ENCODE data around the gene TRIM44. TPM values are rescaled to one million over a fixed set of nuclear protein-coding genes. Genes with fewer than 3 reads are reported as not detected.

Gene TRIM44
- total and polyA plus RNA-seq, 7 experiments from 2014 or later = 35.7 to 60.8 (median 58.6) TPM

DNA sequence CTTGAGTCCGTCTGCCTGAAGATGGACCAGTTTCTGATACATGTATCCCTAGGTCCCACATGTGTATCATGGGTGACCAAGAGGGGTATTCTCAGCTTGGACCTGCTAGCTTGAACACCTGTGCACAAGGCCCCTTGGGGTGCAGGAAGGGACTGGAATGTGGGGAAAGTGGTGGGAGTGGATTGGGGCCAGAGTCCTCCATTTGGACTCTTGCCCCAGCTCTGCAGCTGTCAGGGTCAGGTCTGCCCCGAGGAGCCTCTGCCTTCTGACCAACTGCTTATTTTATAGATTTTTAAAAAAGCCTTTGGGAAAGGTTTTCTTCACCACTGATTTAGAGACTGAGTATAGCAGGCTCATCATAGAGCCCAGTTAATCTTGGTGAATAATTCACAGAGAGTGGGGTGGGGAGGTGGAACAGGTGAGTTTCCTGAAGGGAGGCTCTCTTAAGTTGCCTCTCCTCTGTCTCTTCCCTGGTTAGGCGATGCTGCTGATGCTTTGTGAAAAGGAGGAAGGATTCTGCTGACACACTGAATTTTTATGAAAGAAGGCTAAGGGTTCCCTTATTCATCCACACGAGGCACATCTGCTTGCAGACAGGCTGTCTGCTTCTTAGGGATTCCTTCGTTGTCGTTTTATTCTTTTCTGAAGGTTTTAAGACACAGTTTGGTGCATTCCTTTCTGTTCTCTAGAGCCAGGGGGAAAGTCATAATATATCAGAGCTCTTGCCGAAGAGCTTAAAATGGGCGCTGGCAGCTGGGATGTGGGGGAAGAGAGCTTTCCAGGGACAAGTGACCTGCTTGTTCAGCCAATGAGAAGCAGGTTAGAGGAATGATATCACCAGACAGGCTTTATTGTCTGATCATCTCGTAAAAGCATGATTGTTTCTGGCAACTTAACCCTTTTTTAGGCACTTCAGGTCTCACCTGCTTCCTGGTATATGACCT, 19.9 kb downstream of the TRIM44 start:
- H3K9me3 Mint-ChIP-seq = peaks cover 0 to 4% (median 0%) of the 10 kb centered on the region in 11 donors
- POLR2A ChIA-PET = no interaction called here
- Histone ChIP-seq H3K27me3 (ENCODE audit: control insufficient read depth in 2 of 2, insufficient read depth in 2 of 2, low read length in 2 of 2) (no peaks in the 10 kb centered on the region), H3K4me1 (ENCODE audit: control insufficient read depth in 2 of 2, insufficient read depth in 2 of 2, low read length in 2 of 2) (peaks cover 0 to 5% of the 10 kb centered on the region in 2 donors), H3K4me3 (ENCODE audit: low read length) (no peak overlapping the region), H3K36me3 (ENCODE audit: control insufficient read depth in 2 of 3, insufficient read depth in 3 of 3, low read length in 3 of 3) (peaks cover 0 to 22% (median 8%) of the 10 kb centered on the region in 3 experiments), H3K27ac (ENCODE audit: low read depth, low read length) (no peak overlapping the region), H3K9me3 (ENCODE audit: control insufficient read depth in 2 of 3, low read length in 3 of 3) (no peaks in the 10 kb centered on the region)
- H3K27me3 Mint-ChIP-seq = no peaks in the 10 kb centered on the region
- peak overlapping the region in 4 of 10 donors; percentile 2 to 12 (median 6) for H3K4me3 Mint-ChIP-seq
- peak overlapping the region in 5 of 9 donors; percentile 4 to 83 (median 38) for H3K27ac Mint-ChIP-seq
- peaks cover 12 to 56% (median 29%) of the 10 kb centered on the region in 5 donors for H3K36me3 Mint-ChIP-seq
- DNase-seq (no peak), ATAC-seq (no peak)
- peaks cover 24 to 71% (median 66%) of the 10 kb centered on the region in 7 donors for H3K4me1 Mint-ChIP-seq
- intact Hi-C loops (cut with micrococcal nuclease) = no loop called here
- CTCF ChIA-PET = no interaction called here

GRCh38 chr11:35683728-35684339, 21.3 kb downstream of the TRIM44 start:
- peaks cover 0 to 24% (median 8%) of the 10 kb centered on the region in 3 experiments for H3K36me3 ChIP-seq (ENCODE audit: control insufficient read depth in 2 of 3, insufficient read depth in 3 of 3, low read length in 3 of 3)
- H3K4me3 ChIP-seq (ENCODE audit: low read length) = no peak overlapping the region
- ATAC-seq = peak; percentile 80
- intact Hi-C loops (cut with micrococcal nuclease) = no loop called here
- DNase-seq = no peak
- H3K27ac ChIP-seq (ENCODE audit: low read depth, low read length) = no peak overlapping the region
- Mint-ChIP-seq H3K27ac (no peak overlapping the region), H3K27me3 (no peaks in the 10 kb centered on the region), H3K4me3 (no peak overlapping the region), H3K4me1 (peaks cover 18 to 72% (median 67%) of the 10 kb centered on the region in 7 donors), H3K36me3 (peaks cover 8 to 64% (median 32%) of the 10 kb centered on the region in 5 donors), H3K9me3 (no peaks in the 10 kb centered on the region)
- peaks cover 0 to 5% of the 10 kb centered on the region in 2 donors for H3K4me1 ChIP-seq (ENCODE audit: control insufficient read depth in 2 of 2, insufficient read depth in 2 of 2, low read length in 2 of 2)
- ChIA-PET POLR2A (no interaction called here), CTCF (no interaction called here)
- no peaks in the 10 kb centered on the region for H3K27me3 ChIP-seq (ENCODE audit: control insufficient read depth in 2 of 2, insufficient read depth in 2 of 2, low read length in 2 of 2)
- no peaks in the 10 kb centered on the region for H3K9me3 ChIP-seq (ENCODE audit: control insufficient read depth in 2 of 3, low read length in 3 of 3)

- H3K4me1 Mint-ChIP-seq = peaks cover 0 to 47% (median 34%) of the 10 kb centered on the region in 7 donors
- DNase-seq (no peak), ATAC-seq (no peak)
- H3K27me3 Mint-ChIP-seq = no peaks in the 10 kb centered on the region
- peaks cover 10 to 64% (median 53%) of the 10 kb centered on the region in 5 donors for H3K36me3 Mint-ChIP-seq
- H3K4me3 Mint-ChIP-seq = no peak overlapping the region
- peaks cover 0 to 24% (median 8%) of the 10 kb centered on the region in 3 experiments for H3K36me3 ChIP-seq (ENCODE audit: control insufficient read depth in 2 of 3, insufficient read depth in 3 of 3, low read length in 3 of 3)
- no peaks in the 10 kb centered on the region for H3K27me3 ChIP-seq (ENCODE audit: control insufficient read depth in 2 of 2, insufficient read depth in 2 of 2, low read length in 2 of 2)
- H3K9me3 Mint-ChIP-seq = no peaks in the 10 kb centered on the region
- ChIA-PET CTCF (no interaction called here), POLR2A (no interaction called here)
- no peaks in the 10 kb centered on the region for H3K4me1 ChIP-seq (ENCODE audit: control insufficient read depth in 2 of 2, insufficient read depth in 2 of 2, low read length in 2 of 2)
- intact Hi-C loops (cut with micrococcal nuclease) = no loop called here
- no peak overlapping the region for H3K27ac Mint-ChIP-seq
- H3K4me3 ChIP-seq (ENCODE audit: low read length) = no peak overlapping the region
- H3K9me3 ChIP-seq (ENCODE audit: control insufficient read depth in 2 of 3, low read length in 3 of 3) = no peaks in the 10 kb centered on the region
- no peak overlapping the region for H3K27ac ChIP-seq (ENCODE audit: low read depth, low read length)
These were observed 25.4 kb downstream of the TRIM44 start for GRCh38 chr11:35688023-35688422.

- H3K4me1 Mint-ChIP-seq = peaks cover 0 to 38% (median 26%) of the 10 kb centered on the region in 7 donors
- no peaks in the 10 kb centered on the region for H3K9me3 ChIP-seq (ENCODE audit: control insufficient read depth in 2 of 3, low read length in 3 of 3)
- no peak overlapping the region for H3K4me3 ChIP-seq (ENCODE audit: low read length)
- no peaks in the 10 kb centered on the region for H3K27me3 ChIP-seq (ENCODE audit: control insufficient read depth in 2 of 2, insufficient read depth in 2 of 2, low read length in 2 of 2)
- peaks cover 13 to 74% (median 64%) of the 10 kb centered on the region in 5 donors for H3K36me3 Mint-ChIP-seq
- POLR2A ChIA-PET = no interaction called here
- no peak for DNase-seq
- peaks cover 0 to 24% (median 8%) of the 10 kb centered on the region in 3 experiments for H3K36me3 ChIP-seq (ENCODE audit: control insufficient read depth in 2 of 3, insufficient read depth in 3 of 3, low read length in 3 of 3)
- H3K27me3 Mint-ChIP-seq = no peaks in the 10 kb centered on the region
- no peak overlapping the region for H3K4me3 Mint-ChIP-seq
- peak overlapping the region in 1 of 9 donors; percentile 15 for H3K27ac Mint-ChIP-seq
- ATAC-seq = no peak
- intact Hi-C loops (cut with micrococcal nuclease) = no loop called here
- no peaks in the 10 kb centered on the region for H3K9me3 Mint-ChIP-seq
- no peaks in the 10 kb centered on the region for H3K4me1 ChIP-seq (ENCODE audit: control insufficient read depth in 2 of 2, insufficient read depth in 2 of 2, low read length in 2 of 2)
- CTCF ChIA-PET = no interaction called here
- no peak overlapping the region for H3K27ac ChIP-seq (ENCODE audit: low read depth, low read length)
These were observed 26.8 kb downstream of the TRIM44 start for GRCh38 chr11:35689081-35689996.

DNA sequence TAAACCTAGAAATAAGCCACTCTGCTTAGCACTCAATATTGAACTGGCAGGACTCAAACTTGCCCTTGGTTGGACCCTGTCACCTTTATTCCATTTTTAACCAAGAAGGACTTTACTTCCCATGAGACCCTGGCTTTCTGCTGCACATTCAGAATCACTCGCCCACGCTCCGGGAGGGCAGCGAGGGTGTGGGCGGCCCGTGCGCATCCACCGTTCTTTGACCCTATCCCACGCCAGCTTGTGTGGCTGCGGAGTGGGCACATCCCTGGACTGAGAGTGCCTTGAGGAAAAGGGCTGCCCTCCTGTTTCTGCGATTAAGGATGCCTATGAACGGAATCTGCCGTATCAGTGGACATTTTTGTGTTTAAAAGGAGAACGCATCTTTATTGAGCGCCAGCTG, 39.6 kb downstream of the TRIM44 start:
- H3K36me3 Mint-ChIP-seq = peaks cover 0 to 35% (median 27%) of the 10 kb centered on the region in 5 donors
- no peak overlapping the region for H3K27ac Mint-ChIP-seq
- H3K27me3 ChIP-seq (ENCODE audit: control insufficient read depth in 2 of 2, insufficient read depth in 2 of 2, low read length in 2 of 2) = no peaks in the 10 kb centered on the region
- ChIA-PET POLR2A (no interaction called here), CTCF (no interaction called here)
- H3K4me1 Mint-ChIP-seq = peaks cover 0 to 10% (median 3%) of the 10 kb centered on the region in 7 donors
- no peak overlapping the region for H3K4me3 ChIP-seq (ENCODE audit: low read length)
- no peaks in the 10 kb centered on the region for H3K27me3 Mint-ChIP-seq
- H3K9me3 Mint-ChIP-seq = peaks cover 0 to 10% (median 2%) of the 10 kb centered on the region in 11 donors
- no peak overlapping the region for H3K4me3 Mint-ChIP-seq
- DNase-seq (no peak), ATAC-seq (no peak)
- H3K4me1 ChIP-seq (ENCODE audit: control insufficient read depth in 2 of 2, insufficient read depth in 2 of 2, low read length in 2 of 2) = no peaks in the 10 kb centered on the region
- no peaks in the 10 kb centered on the region for H3K36me3 ChIP-seq (ENCODE audit: control insufficient read depth in 2 of 3, insufficient read depth in 3 of 3, low read length in 3 of 3)
- H3K27ac ChIP-seq (ENCODE audit: low read depth, low read length) = no peak overlapping the region
- no peaks in the 10 kb centered on the region for H3K9me3 ChIP-seq (ENCODE audit: control insufficient read depth in 2 of 3, low read length in 3 of 3)
- intact Hi-C loops (cut with micrococcal nuclease) = no loop called here

DNA sequence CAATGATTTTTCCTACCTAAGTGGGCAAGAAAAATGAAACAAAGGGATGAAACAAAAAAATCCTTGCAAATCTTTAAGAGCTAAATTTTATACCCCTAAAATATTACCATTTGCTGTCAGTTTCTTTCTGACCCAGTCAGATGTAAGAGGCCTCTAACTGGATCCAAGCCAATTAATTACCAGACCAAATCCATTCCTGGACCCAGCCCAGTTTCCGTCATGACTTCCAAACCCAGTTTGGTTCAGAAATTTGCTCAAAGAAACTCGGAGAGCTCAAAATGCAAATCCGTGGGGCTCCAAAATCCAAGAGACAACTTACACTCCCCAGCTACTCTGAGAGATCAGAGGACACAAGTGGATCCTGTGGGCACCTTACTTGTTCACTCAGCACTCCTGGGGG, 46.8 kb downstream of the TRIM44 start:
- Histone ChIP-seq H3K27ac (ENCODE audit: low read depth, low read length) (no peak overlapping the region), H3K4me1 (ENCODE audit: control insufficient read depth in 2 of 2, insufficient read depth in 2 of 2, low read length in 2 of 2) (no peaks in the 10 kb centered on the region), H3K9me3 (ENCODE audit: control insufficient read depth in 2 of 3, low read length in 3 of 3) (no peaks in the 10 kb centered on the region), H3K4me3 (ENCODE audit: low read length) (no peak overlapping the region), H3K27me3 (ENCODE audit: control insufficient read depth in 2 of 2, insufficient read depth in 2 of 2, low read length in 2 of 2) (no peaks in the 10 kb centered on the region), H3K36me3 (ENCODE audit: control insufficient read depth in 2 of 3, insufficient read depth in 3 of 3, low read length in 3 of 3) (no peaks in the 10 kb centered on the region)
- ATAC-seq (no peak), DNase-seq (no peak)
- Mint-ChIP-seq H3K27ac (no peak overlapping the region), H3K36me3 (peaks cover 0 to 16% (median 14%) of the 10 kb centered on the region in 5 donors), H3K9me3 (peaks cover 0 to 9% (median 0%) of the 10 kb centered on the region in 11 donors), H3K4me1 (peaks cover 0 to 45% (median 26%) of the 10 kb centered on the region in 7 donors), H3K4me3 (no peak overlapping the region), H3K27me3 (no peaks in the 10 kb centered on the region)
- ChIA-PET CTCF (no interaction called here), POLR2A (no interaction called here)
- intact Hi-C loops (cut with micrococcal nuclease) = no loop called here
